HepG2 (cell line): Measurements from ENCODE around the gene UCKL1. TPM values are rescaled to one million over a fixed set of nuclear protein-coding genes. Genes with fewer than 3 reads are reported as not detected.

Experiments
- AFF4 ChIP-seq: sonication (generic); formaldehyde crosslinking; IDR thresholded peaks from 2 replicates; pipeline ENCODE4 v1.4.0; 2020; ENCODE audit warnings: missing genetic modification reagents
- GABPB1 ChIP-seq: IDR thresholded peaks from 2 replicates; pipeline ENCODE4 v1.6.1; 2016; ENCODE audit warnings: mild to moderate bottlenecking, missing genetic modification reagents, moderate library complexity, missing compliant biosample characterization
- HDAC1 ChIP-seq: sonication (generic); formaldehyde crosslinking; IDR thresholded peaks from 2 replicates; pipeline ENCODE4 v1.5.1; 2020; ENCODE audit warnings: mild to moderate bottlenecking, missing genetic modification reagents
- MED1 ChIP-seq: sonication (generic); formaldehyde crosslinking; IDR thresholded peaks from 2 replicates; pipeline ENCODE4 v1.4.0; 2020; ENCODE audit warnings: missing genetic modification reagents
- ZBTB21 ChIP-seq: sonication (generic); formaldehyde crosslinking; IDR thresholded peaks from 2 replicates; pipeline ENCODE4 v1.4.0; 2020; ENCODE audit warnings: missing genetic modification reagents
- ZBTB4 ChIP-seq: sonication (generic); formaldehyde crosslinking; IDR thresholded peaks from 2 replicates; pipeline ENCODE4 v1.4.0; 2020; ENCODE audit warnings: missing genetic modification reagents, mild to moderate bottlenecking, borderline replicate concordance
- ZBTB42 ChIP-seq: sonication (generic); formaldehyde crosslinking; IDR thresholded peaks from 2 replicates; pipeline ENCODE4 v1.5.0; 2020; ENCODE audit warnings: mild to moderate bottlenecking, missing genetic modification reagents
- ZBTB49 ChIP-seq: sonication (generic); formaldehyde crosslinking; IDR thresholded peaks from 2 replicates; pipeline ENCODE4 v1.4.0; 2020; ENCODE audit warnings: missing genetic modification reagents, borderline replicate concordance
- ZNF451 ChIP-seq: sonication (generic); formaldehyde crosslinking; IDR thresholded peaks from 2 replicates; pipeline ENCODE4 v1.5.0; 2020; ENCODE audit warnings: mild to moderate bottlenecking, missing genetic modification reagents
- ZNF891 ChIP-seq: sonication (generic); formaldehyde crosslinking; IDR thresholded peaks from 2 replicates; pipeline ENCODE4 v1.5.0; 2020; ENCODE audit warnings: mild to moderate bottlenecking, missing genetic modification reagents
- polyA plus RNA-seq, 8 experiments: library from polyadenylated mRNA; depleted of rRNA in 3 of 8; stranded (reverse) in 7 of 8; unstranded in 1 of 8; fragments of >200 nt; fragmentation: Illumina TruSeq in 4 of 8; extraction: Trizol in 4 of 8; gene quantifications; 2 replicates each; pipeline versions ENCODE4 v1.2.1 to v1.2.3, GENCODE V29; 2011 to 2016; ENCODE audit warnings: low read depth in 4 of 8, missing spikeins in 1 of 8, mixed read lengths in 1 of 8; ENCODE audit not compliant: insufficient read depth in 1 of 8
- total RNA-seq, 5 experiments: library from RNA; depleted of rRNA; stranded (reverse); fragments of >200 nt; fragmentation: Illumina TruSeq; extraction: Trizol; gene quantifications; 2 replicates each; pipeline ENCODE4 v1.2.3, GENCODE V29; 2016; ENCODE audit warnings: low read depth in 1 of 5
- TF ChIP-seq, protein P1 (sequence below): sonication (generic); formaldehyde crosslinking; IDR thresholded peaks from 2 replicates; pipeline ENCODE4 v1.8.0; 2022; ENCODE audit warnings: missing genetic modification reagents, mild to moderate bottlenecking, inconsistent platforms, borderline replicate concordance
- TF ChIP-seq, protein P2 (sequence below): sonication (generic); IDR thresholded peaks from 2 replicates; pipeline ENCODE4 v1.6.1; 2016; ENCODE audit warnings: low read depth, borderline replicate concordance
- TF ChIP-seq, protein P3 (sequence below): IDR thresholded peaks from 2 replicates; pipeline ENCODE4 v1.6.1; 2016; ENCODE audit warnings: mild to moderate bottlenecking

UCKL1 gene
- total and polyA plus RNA-seq, 2 of the 13 experiments (the other 11 are each of a cell fraction or from before 2014, with no cell fraction given): 50.2 to 126 TPM

DNA sequence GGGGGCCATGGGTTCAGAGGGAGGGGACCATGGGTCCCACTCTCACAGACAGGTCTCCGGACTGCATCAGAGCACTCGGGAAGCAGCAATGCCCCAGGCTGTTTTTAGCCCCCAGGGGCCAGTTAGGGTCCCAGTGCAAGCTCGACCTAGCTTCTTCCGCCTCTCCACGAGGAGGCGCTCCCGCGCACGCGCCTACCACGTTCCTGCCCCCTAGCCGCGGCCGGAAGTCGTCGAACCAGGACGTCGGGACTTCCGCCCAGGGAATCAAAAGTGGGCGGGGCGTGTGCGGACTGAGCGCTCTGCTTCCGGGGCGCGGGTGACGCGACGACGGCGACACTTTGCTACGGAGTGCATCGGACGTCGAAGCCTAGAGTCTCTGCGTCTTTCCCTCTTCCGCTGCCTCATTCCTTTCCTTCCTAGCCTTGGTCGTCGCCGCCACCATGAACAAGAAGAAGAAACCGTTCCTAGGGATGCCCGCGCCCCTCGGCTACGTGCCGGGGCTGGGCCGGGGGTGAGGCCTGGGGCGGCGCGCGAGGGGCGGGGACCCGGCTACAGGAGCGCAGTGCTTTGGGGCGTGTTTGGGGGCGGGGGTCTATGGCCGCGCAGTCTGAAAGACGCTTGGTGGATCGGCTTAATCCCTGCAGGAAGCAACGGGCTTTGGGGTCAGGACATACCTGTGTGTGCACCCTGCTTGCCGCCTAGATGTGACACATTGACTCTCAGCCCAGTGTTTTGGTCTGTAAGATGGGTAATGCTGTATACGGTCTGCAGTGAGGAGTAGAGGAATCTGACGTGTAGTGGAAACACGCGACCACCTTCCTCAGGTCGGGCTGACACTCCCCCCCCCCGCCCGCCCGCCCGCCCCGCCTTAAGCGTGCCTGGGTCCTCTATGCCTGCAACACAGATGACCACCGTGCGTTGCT is 24.9 kb upstream of the UCKL1 start, which contains the start of gene PRPF6 (continued):
- peak; percentile 95 for TF ChIP-seq ZBTB4 (CRISPR knock-in tag)
- TF ChIP-seq AFF4 (CRISPR knock-in tag): no peak
- peak; percentile 93 for TF ChIP-seq ZBTB21
- peak; percentile 100 for TF ChIP-seq HDAC1 (CRISPR knock-in tag)
- TF ChIP-seq, protein P1, sequence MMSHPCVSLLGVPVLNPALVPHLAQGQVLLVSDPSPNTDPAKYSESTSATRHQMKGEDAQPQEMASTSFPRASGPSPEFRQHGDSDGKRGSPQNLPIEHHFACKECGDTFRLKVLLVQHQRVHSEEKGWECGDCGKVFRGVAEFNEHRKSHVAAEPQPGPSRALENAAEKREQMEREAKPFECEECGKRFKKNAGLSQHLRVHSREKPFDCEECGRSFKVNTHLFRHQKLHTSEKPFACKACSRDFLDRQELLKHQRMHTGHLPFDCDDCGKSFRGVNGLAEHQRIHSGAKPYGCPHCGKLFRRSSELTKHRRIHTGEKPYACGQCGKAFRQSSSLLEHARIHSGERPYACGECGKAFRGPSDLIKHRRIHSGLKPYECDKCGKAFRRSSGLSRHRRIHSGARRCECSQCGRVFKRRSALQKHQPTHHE (CRISPR knock-in tag): peak; percentile 66; the same call in 1 of the 2 replicates
- peak; percentile 90 for TF ChIP-seq ZNF891 (CRISPR knock-in tag)
- TF ChIP-seq, protein P2, sequence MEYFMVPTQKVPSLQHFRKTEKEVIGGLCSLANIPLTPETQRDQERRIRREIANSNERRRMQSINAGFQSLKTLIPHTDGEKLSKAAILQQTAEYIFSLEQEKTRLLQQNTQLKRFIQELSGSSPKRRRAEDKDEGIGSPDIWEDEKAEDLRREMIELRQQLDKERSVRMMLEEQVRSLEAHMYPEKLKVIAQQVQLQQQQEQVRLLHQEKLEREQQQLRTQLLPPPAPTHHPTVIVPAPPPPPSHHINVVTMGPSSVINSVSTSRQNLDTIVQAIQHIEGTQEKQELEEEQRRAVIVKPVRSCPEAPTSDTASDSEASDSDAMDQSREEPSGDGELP: peak; percentile 64; the same call in 1 of the 2 replicates
- 0 out of 2 replicates have a peak, but pooled peaks have one; percentile 65 for TF ChIP-seq ZBTB49 (CRISPR knock-in tag)
- peak; percentile 100 for TF ChIP-seq GABPB1 (CRISPR knock-in tag)
- TF ChIP-seq ZNF451 (CRISPR knock-in tag): no peak; the same call in 1 of the 2 replicates
- TF ChIP-seq ZBTB42: no peak; the same call in none of the 2 replicates
- TF ChIP-seq, protein P3, sequence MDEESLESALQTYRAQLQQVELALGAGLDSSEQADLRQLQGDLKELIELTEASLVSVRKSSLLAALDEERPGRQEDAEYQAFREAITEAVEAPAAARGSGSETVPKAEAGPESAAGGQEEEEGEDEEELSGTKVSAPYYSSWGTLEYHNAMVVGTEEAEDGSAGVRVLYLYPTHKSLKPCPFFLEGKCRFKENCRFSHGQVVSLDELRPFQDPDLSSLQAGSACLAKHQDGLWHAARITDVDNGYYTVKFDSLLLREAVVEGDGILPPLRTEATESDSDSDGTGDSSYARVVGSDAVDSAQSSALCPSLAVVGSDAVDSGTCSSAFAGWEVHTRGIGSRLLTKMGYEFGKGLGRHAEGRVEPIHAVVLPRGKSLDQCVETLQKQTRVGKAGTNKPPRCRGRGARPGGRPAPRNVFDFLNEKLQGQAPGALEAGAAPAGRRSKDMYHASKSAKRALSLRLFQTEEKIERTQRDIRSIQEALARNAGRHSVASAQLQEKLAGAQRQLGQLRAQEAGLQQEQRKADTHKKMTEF (CRISPR knock-in tag): peak; percentile 99
- TF ChIP-seq MED1: peak; percentile 93
